GM04503 (cell line): Measurements from ENCODE around the gene CNKSR3.
"Not testable (repeated sequence)": the region's sequence is repeated elsewhere in the genome, so short reads cannot be mapped to it uniquely, and the experiment has no call there.

Experiments
- DNase-seq: peaks from one replicate; pipeline ENCODE4 v3.0.0-alpha.2; 2012; ENCODE audit warnings: low read depth

The CNKSR3 gene

GRCh38 chr6:154510144-154510905, at the start of gene CNKSR3:
TSS of gene CNKSR3 (minus strand) at chr6:154510685. CDS start at chr6:154510114, 571 bp downstream.
- no peak for DNase-seq

GRCh38 chr6:154558984-154559383, 48.5 kb upstream of the CNKSR3 start:
- DNase-seq: no peak

- DNase-seq: no peak
Observed at GRCh38 chr6:154558513-154558912, 48.0 kb upstream of the CNKSR3 start.

- DNase-seq: peak; percentile 11
Observed at GRCh38 chr6:154555073-154555677, 44.7 kb upstream of the CNKSR3 start.

GRCh38 chr6:154554491-154554890, 44.0 kb upstream of the CNKSR3 start:
- DNase-seq: no peak

- no peak for DNase-seq
Observed at GRCh38 chr6:154550779-154551178, 40.3 kb upstream of the CNKSR3 start.

GRCh38 chr6:154549179-154549578, 38.7 kb upstream of the CNKSR3 start:
- DNase-seq: no peak

- DNase-seq: no peak
Observed at GRCh38 chr6:154548130-154548830, 37.8 kb upstream of the CNKSR3 start.

- DNase-seq: no peak
Observed at GRCh38 chr6:154543628-154544027, 33.1 kb upstream of the CNKSR3 start.

GRCh38 chr6:154542747-154543146, 32.3 kb upstream of the CNKSR3 start:
- no peak for DNase-seq

GRCh38 chr6:154541837-154542236, 31.4 kb upstream of the CNKSR3 start:
- not testable (repeated sequence) for DNase-seq

GRCh38 chr6:154539593-154540269, 29.2 kb upstream of the CNKSR3 start:
- no peak for DNase-seq

- DNase-seq: no peak
Observed at GRCh38 chr6:154538640-154539191, 28.2 kb upstream of the CNKSR3 start.

- DNase-seq: no peak
Observed at GRCh38 chr6:154537511-154538325, 27.2 kb upstream of the CNKSR3 start.

GRCh38 chr6:154536999-154537398, 26.5 kb upstream of the CNKSR3 start:
- no peak for DNase-seq

GRCh38 chr6:154536255-154536654, 25.8 kb upstream of the CNKSR3 start:
- DNase-seq: no peak

- DNase-seq: no peak
Observed at GRCh38 chr6:154535851-154536250, 25.4 kb upstream of the CNKSR3 start.

- DNase-seq: no peak
Observed at GRCh38 chr6:154535147-154535546, 24.7 kb upstream of the CNKSR3 start.

- no peak for DNase-seq
Observed at GRCh38 chr6:154534531-154534930, 24.0 kb upstream of the CNKSR3 start.

GRCh38 chr6:154532426-154532825, 21.9 kb upstream of the CNKSR3 start:
- no peak for DNase-seq

- no peak for DNase-seq
Observed at GRCh38 chr6:154529957-154530356, 19.5 kb upstream of the CNKSR3 start.
